ENCODE measurements around the gene SLC41A2. TPM values are rescaled to one million over a fixed set of nuclear protein-coding genes. Genes with fewer than 3 reads are reported as not detected.
A peak's percentile ranks its signal among the peaks of the same experiment; 100 is the strongest.
"Not testable (repeated sequence)": the region's sequence is repeated elsewhere in the genome, so short reads cannot be mapped to it uniquely, and the experiment has no call there.

Gene SLC41A2
- total and polyA plus RNA-seq, 2 donors: 3.8 to 14.7 TPM

DNA sequence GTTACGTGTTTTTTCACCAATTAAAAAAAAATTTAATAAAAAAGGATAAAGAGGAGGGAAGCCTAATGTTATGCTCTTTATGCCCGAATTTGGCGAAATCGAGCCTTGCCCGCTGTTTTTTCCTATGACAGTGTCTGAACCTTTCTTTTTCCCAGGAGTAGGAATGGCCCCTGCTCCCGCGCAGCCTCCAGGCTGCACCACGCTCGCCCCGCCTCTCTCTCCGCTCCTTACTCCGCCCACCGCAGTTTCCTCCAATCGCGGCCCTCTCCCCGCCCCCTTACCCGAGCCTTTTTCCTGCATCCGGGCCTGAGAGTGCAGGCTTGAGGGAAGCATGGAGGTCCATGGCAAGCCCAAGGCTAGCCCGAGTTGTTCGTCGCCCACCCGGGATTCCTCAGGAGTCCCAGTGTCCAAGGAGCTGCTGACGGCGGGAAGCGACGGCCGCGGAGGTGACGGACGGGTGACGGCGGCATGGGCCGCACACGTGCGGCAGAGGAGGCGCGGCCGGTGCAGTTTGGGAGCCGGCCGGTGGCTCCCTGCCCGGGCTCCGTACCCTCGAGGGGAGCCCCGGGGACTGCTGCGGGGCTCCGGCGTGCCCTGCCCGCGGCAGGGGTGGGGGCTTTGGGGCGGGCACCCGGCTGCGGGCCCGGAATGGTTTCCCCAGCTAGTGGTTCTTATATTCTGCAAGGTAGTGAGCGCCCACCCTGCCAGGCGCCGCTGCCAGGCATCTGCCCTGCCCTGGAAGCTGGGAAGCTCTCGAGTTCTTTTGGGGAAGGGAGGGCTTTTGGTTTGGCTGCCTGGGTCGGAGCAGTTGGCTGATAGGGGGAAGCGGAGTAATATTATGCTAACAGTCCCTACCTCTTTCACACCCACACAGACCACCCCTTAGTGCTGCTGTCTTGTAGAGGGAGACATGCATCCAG lies 28.2 kb upstream of the SLC41A2 start, which contains the start of gene NOPCHAP1:
TSS of gene NOPCHAP1 (plus strand) at position 295 of the 920 bp plus-strand sequence. CDS start at position 332, 37 bp downstream.
- peak; percentile 59 to 90 (median 77) for DNase-seq (ENCODE audit: low read depth in 6 of 9, low spot score in 9 of 9)
- WGBS: 1% methylated on average over 59 of the region's 59 CpGs
- peaks cover 5 to 9% of the 10 kb centered on the region in 2 donors for H3K4me1 ChIP-seq (ENCODE audit: control insufficient read depth in 2 of 2, insufficient read depth in 2 of 2, low read length in 2 of 2)
- H3K27me3 ChIP-seq (ENCODE audit: control insufficient read depth in 2 of 2, insufficient read depth in 1 of 2, low read length in 1 of 2): no peaks in the 10 kb centered on the region
- peaks cover 0 to 13% of the 10 kb centered on the region in 2 donors for H3K36me3 ChIP-seq (ENCODE audit: control insufficient read depth in 2 of 2, insufficient read depth in 2 of 2, low read length in 1 of 2)
- peak within 1 kb of the TSS; percentile 69 to 88 for H3K4me3 ChIP-seq (ENCODE audit: low read length in 2 of 2)
- no peaks in the 10 kb centered on the region for H3K9me3 ChIP-seq (ENCODE audit: control insufficient read depth in 2 of 2, insufficient read depth in 1 of 2, low read length in 1 of 2)
- peak within 1 kb of the TSS in 1 of 2 donors; percentile 64 for H3K27ac ChIP-seq (ENCODE audit: low read depth in 1 of 2, low read length in 1 of 2)

DNA sequence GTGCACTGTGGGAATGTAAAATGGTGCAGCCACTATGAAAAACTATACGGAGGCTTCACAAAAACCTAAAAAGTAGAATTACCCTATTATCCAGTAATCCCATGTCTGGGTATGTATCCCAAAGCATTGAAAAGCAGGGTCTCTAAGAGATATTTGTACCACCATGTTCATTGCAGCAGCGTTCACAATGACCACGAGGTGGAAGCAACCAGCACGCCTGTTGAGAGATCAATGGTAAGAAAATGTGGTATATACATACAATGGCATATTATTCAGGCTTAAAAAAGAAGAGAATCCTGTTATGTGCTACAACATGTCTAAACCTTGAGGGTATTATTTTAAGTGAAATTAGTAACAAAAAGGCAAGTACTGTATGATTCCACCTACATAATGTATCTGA lies 27.1 kb upstream of the SLC41A2 start:
- 90% methylated on average over 4 of the region's 4 CpGs for WGBS

DNA sequence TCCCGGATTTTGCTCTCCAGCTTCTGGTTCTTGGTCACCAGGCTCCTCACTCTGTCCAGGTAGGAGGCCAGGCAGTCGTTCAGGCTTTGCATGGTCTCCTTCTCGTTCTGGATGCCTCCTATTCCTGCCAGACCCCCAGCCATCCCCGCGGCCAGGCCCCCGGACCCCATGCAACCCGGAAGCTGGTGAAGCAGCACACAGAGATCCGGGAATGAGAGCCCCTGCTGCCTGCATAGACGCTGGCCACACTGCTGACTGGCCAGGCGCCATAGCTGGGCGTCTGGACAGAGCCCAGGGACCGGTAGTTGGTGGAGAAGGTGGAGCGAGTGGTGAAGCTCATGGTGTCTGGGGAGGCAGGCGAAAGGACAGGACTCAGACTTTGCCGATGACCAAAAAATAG lies 19.6 kb upstream of the SLC41A2 start:
- H3K27ac ChIP-seq (ENCODE audit: low read depth in 1 of 2, low read length in 1 of 2); H3K4me3 ChIP-seq (ENCODE audit: low read length in 2 of 2); H3K27me3 ChIP-seq (ENCODE audit: control insufficient read depth in 2 of 2, insufficient read depth in 1 of 2, low read length in 1 of 2); DNase-seq (ENCODE audit: low read depth in 6 of 9, low spot score in 9 of 9); H3K4me1 ChIP-seq (ENCODE audit: control insufficient read depth in 2 of 2, insufficient read depth in 2 of 2, low read length in 2 of 2); H3K36me3 ChIP-seq (ENCODE audit: control insufficient read depth in 2 of 2, insufficient read depth in 2 of 2, low read length in 1 of 2); H3K9me3 ChIP-seq (ENCODE audit: control insufficient read depth in 2 of 2, insufficient read depth in 1 of 2, low read length in 1 of 2): not testable (repeated sequence)
- WGBS: 95% methylated on average over 15 of the region's 15 CpGs

More for the DNA sequence above, 27.1 kb upstream of the SLC41A2 start:
- Histone ChIP-seq H3K27ac (ENCODE audit: low read depth in 1 of 2, low read length in 1 of 2) (no peak overlapping the region), H3K4me3 (ENCODE audit: low read length in 2 of 2) (no peak overlapping the region), H3K4me1 (ENCODE audit: control insufficient read depth in 2 of 2, insufficient read depth in 2 of 2, low read length in 2 of 2) (peaks cover 5 to 9% of the 10 kb centered on the region in 2 donors), H3K27me3 (ENCODE audit: control insufficient read depth in 2 of 2, insufficient read depth in 1 of 2, low read length in 1 of 2) (no peaks in the 10 kb centered on the region), H3K9me3 (ENCODE audit: control insufficient read depth in 2 of 2, insufficient read depth in 1 of 2, low read length in 1 of 2) (no peaks in the 10 kb centered on the region), H3K36me3 (ENCODE audit: control insufficient read depth in 2 of 2, insufficient read depth in 2 of 2, low read length in 1 of 2) (peaks cover 0 to 3% of the 10 kb centered on the region in 2 donors)
- no peak for DNase-seq (ENCODE audit: low read depth in 6 of 9, low spot score in 9 of 9)

DNA sequence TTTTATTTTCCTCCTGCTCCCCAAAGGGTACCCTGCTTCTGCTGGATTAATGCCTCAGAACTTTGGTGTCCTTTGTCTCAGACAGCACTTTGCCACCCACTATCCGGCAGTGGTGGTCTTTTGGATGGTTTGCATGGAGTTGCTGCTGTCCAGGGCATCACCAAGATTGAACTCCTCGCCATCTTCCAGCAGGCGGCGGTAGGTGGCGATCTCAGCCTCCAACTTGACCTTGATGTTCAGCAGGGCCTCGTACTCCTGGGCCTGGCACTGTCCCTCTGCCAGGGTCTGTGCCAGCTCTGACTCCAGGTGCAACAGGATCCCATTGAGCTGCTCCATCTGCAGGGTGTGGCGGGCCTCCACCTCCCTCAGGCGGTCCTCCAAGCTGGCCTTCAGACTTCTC lies 18.6 kb upstream of the SLC41A2 start:
- DNase-seq (ENCODE audit: low read depth in 6 of 9, low spot score in 9 of 9): no peak
- no peaks in the 10 kb centered on the region for H3K9me3 ChIP-seq (ENCODE audit: control insufficient read depth in 2 of 2, insufficient read depth in 1 of 2, low read length in 1 of 2)
- 93% methylated on average over 8 of the region's 8 CpGs for WGBS

GRCh38 chr12:104975587-104976343 lies 17.7 kb upstream of the SLC41A2 start:
- 95% methylated on average over 4 of the region's 4 CpGs for WGBS
- no peak for DNase-seq (ENCODE audit: low read depth in 6 of 9, low spot score in 9 of 9)
- H3K4me1 ChIP-seq (ENCODE audit: control insufficient read depth in 2 of 2, insufficient read depth in 2 of 2, low read length in 2 of 2): no peaks in the 10 kb centered on the region

More for the DNA sequence above, 18.6 kb upstream of the SLC41A2 start:
- Histone ChIP-seq H3K27ac (ENCODE audit: low read depth in 1 of 2, low read length in 1 of 2) (no peak overlapping the region), H3K36me3 (ENCODE audit: control insufficient read depth in 2 of 2, insufficient read depth in 2 of 2, low read length in 1 of 2) (no peaks in the 10 kb centered on the region), H3K27me3 (ENCODE audit: control insufficient read depth in 2 of 2, insufficient read depth in 1 of 2, low read length in 1 of 2) (no peaks in the 10 kb centered on the region), H3K4me3 (ENCODE audit: low read length in 2 of 2) (no peak overlapping the region), H3K4me1 (ENCODE audit: control insufficient read depth in 2 of 2, insufficient read depth in 2 of 2, low read length in 2 of 2) (no peaks in the 10 kb centered on the region)

GRCh38 chr12:104974626-104975290 lies 16.7 kb upstream of the SLC41A2 start:
- H3K36me3 ChIP-seq (ENCODE audit: control insufficient read depth in 2 of 2, insufficient read depth in 2 of 2, low read length in 1 of 2): no peaks in the 10 kb centered on the region
- no peaks in the 10 kb centered on the region for H3K9me3 ChIP-seq (ENCODE audit: control insufficient read depth in 2 of 2, insufficient read depth in 1 of 2, low read length in 1 of 2)
- DNase-seq (ENCODE audit: low read depth in 6 of 9, low spot score in 9 of 9): peak in 1 of 9 donors; percentile 32
- H3K4me3 ChIP-seq (ENCODE audit: low read length in 2 of 2): no peak overlapping the region
- H3K4me1 ChIP-seq (ENCODE audit: control insufficient read depth in 2 of 2, insufficient read depth in 2 of 2, low read length in 2 of 2): no peaks in the 10 kb centered on the region
- H3K27me3 ChIP-seq (ENCODE audit: control insufficient read depth in 2 of 2, insufficient read depth in 1 of 2, low read length in 1 of 2): no peaks in the 10 kb centered on the region
- 94% methylated on average over 7 of the region's 7 CpGs for WGBS
- H3K27ac ChIP-seq (ENCODE audit: low read depth in 1 of 2, low read length in 1 of 2): no peak overlapping the region

More at GRCh38 chr12:104975587-104976343, 17.7 kb upstream of the SLC41A2 start:
- Histone ChIP-seq H3K36me3 (ENCODE audit: control insufficient read depth in 2 of 2, insufficient read depth in 2 of 2, low read length in 1 of 2) (no peaks in the 10 kb centered on the region), H3K27ac (ENCODE audit: low read depth in 1 of 2, low read length in 1 of 2) (no peak overlapping the region), H3K27me3 (ENCODE audit: control insufficient read depth in 2 of 2, insufficient read depth in 1 of 2, low read length in 1 of 2) (no peaks in the 10 kb centered on the region), H3K4me3 (ENCODE audit: low read length in 2 of 2) (no peak overlapping the region), H3K9me3 (ENCODE audit: control insufficient read depth in 2 of 2, insufficient read depth in 1 of 2, low read length in 1 of 2) (no peaks in the 10 kb centered on the region)

- Histone ChIP-seq H3K4me1 (ENCODE audit: control insufficient read depth in 2 of 2, insufficient read depth in 2 of 2, low read length in 2 of 2) (no peaks in the 10 kb centered on the region), H3K36me3 (ENCODE audit: control insufficient read depth in 2 of 2, insufficient read depth in 2 of 2, low read length in 1 of 2) (no peaks in the 10 kb centered on the region), H3K4me3 (ENCODE audit: low read length in 2 of 2) (no peak overlapping the region), H3K27ac (ENCODE audit: low read depth in 1 of 2, low read length in 1 of 2) (no peak overlapping the region), H3K27me3 (ENCODE audit: control insufficient read depth in 2 of 2, insufficient read depth in 1 of 2, low read length in 1 of 2) (no peaks in the 10 kb centered on the region), H3K9me3 (ENCODE audit: control insufficient read depth in 2 of 2, insufficient read depth in 1 of 2, low read length in 1 of 2) (no peaks in the 10 kb centered on the region)
- DNase-seq (ENCODE audit: low read depth in 6 of 9, low spot score in 9 of 9): no peak
- WGBS: over 99% methylated on average over 5 of the region's 5 CpGs
Observed at GRCh38 chr12:104973250-104973649, 15.2 kb upstream of the SLC41A2 start.

GRCh38 chr12:104971306-104971705 lies 13.2 kb upstream of the SLC41A2 start:
- DNase-seq (ENCODE audit: low read depth in 6 of 9, low spot score in 9 of 9): no peak
- no peaks in the 10 kb centered on the region for H3K4me1 ChIP-seq (ENCODE audit: control insufficient read depth in 2 of 2, insufficient read depth in 2 of 2, low read length in 2 of 2)
- H3K9me3 ChIP-seq (ENCODE audit: control insufficient read depth in 2 of 2, insufficient read depth in 1 of 2, low read length in 1 of 2): no peaks in the 10 kb centered on the region
- H3K27me3 ChIP-seq (ENCODE audit: control insufficient read depth in 2 of 2, insufficient read depth in 1 of 2, low read length in 1 of 2): no peaks in the 10 kb centered on the region
- no peak overlapping the region for H3K27ac ChIP-seq (ENCODE audit: low read depth in 1 of 2, low read length in 1 of 2)
- WGBS: 80% methylated on average over 5 of the region's 5 CpGs
- no peaks in the 10 kb centered on the region for H3K36me3 ChIP-seq (ENCODE audit: control insufficient read depth in 2 of 2, insufficient read depth in 2 of 2, low read length in 1 of 2)
- H3K4me3 ChIP-seq (ENCODE audit: low read length in 2 of 2): no peak overlapping the region

All from thymus (tissue), 11 donors.